Upper lobe of right lung (tissue), 1 donor: ENCODE measurements around the gene KATNAL1. TPM values are rescaled to one million over a fixed set of nuclear protein-coding genes. Genes with fewer than 3 reads are reported as not detected.

ENCODE experiments used
- ATAC-seq: fragments of 200-7000 bp; cut with Tn5 transposase; one replicate; pipeline ENCODE4 v1.9.1; 2020; ENCODE audit warnings: mild to moderate bottlenecking, moderate library complexity
- DNase-seq: peaks from one replicate; pipeline ENCODE4 v3.0.0-alpha.2; 2020
- H3K27ac ChIP-seq: fragments of 200-600 bp; one replicate; pipeline ENCODE4 v1.8.0; 2022
- H3K27me3 ChIP-seq: fragments of 200-600 bp; one replicate; pipeline ENCODE4 v1.8.0; 2022; ENCODE audit warnings: mild to moderate bottlenecking
- H3K36me3 ChIP-seq: fragments of 200-600 bp; one replicate; pipeline ENCODE4 v1.8.0; 2022
- H3K4me1 ChIP-seq: fragments of 200-600 bp; one replicate; pipeline ENCODE4 v1.8.0; 2022
- H3K4me3 ChIP-seq: fragments of 200-600 bp; one replicate; pipeline ENCODE4 v1.8.0; 2022; ENCODE audit warnings: mild to moderate bottlenecking
- H3K9me3 ChIP-seq: fragments of 200-600 bp; one replicate; pipeline ENCODE4 v1.8.0; 2022
- intact Hi-C: fragments of 100-400 bp; cut with DNase I; formaldehyde crosslinking; loops from one replicate; pipeline ENCODE4 v1.11.0; 2022
- total RNA-seq: library from RNA; stranded (reverse); fragmentation: NEBNext Ultra II Directional; extraction: Animal tissue kit (Norgen Biotek cat#: 25700); gene quantifications from one replicate; pipeline ENCODE4 v1.2.1, GENCODE V29; 2021
- TF ChIP-seq, protein P1 (sequence below): fragments of 200-600 bp; IDR thresholded peaks from one replicate; pipeline ENCODE4 v1.8.0; 2022; ENCODE audit warnings: antibody characterized with exemption
- donor health status: DM: no; HTN: yes; CAD: no; lungs with severe emphysema.

Gene KATNAL1
- total RNA-seq, 1 donor from 2014 or later, result 17.5 TPM

DNA sequence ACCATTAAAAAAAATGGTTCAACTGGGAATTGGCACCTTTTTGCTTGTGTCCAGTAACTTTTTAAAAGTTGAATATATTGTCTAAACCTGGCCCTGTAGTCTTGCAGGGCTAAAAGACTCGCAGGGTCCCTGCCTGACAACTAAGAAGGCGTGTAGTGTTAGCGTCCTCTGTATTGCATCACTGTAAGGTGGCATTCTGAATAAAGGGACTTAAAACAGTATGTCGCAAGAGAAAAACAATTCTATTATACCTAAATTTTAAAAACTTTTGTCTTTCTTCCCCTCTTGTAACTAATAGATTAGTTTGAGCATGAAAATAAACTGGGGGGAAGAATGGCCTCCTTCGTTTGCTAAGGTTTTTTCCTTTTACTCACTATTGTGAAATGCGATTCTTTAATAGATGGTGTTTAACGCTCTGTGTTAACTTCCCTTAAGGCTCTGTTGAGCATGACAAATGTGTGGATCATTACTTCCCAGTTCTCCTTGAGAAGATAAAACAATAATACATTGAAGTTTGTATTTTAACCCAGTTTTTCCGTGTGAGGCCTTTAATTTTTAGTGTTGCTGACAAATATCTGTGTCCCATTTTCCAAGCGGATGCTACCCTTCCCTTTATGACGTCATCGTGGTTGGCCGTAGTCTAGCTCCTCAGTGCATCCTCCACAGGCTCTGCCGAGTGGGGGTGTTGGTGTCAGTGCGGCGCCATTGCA, 134.6 kb downstream of the KATNAL1 start:
- ATAC-seq (no peak), DNase-seq (no peak)
- H3K9me3 ChIP-seq, result no peaks in the 10 kb centered on the region
- intact Hi-C loops, result no loop called here
- H3K36me3 ChIP-seq, result no peaks in the 10 kb centered on the region
- H3K4me1 ChIP-seq, result no peaks in the 10 kb centered on the region
- no peaks in the 10 kb centered on the region for H3K27me3 ChIP-seq
- TF ChIP-seq, protein P1, sequence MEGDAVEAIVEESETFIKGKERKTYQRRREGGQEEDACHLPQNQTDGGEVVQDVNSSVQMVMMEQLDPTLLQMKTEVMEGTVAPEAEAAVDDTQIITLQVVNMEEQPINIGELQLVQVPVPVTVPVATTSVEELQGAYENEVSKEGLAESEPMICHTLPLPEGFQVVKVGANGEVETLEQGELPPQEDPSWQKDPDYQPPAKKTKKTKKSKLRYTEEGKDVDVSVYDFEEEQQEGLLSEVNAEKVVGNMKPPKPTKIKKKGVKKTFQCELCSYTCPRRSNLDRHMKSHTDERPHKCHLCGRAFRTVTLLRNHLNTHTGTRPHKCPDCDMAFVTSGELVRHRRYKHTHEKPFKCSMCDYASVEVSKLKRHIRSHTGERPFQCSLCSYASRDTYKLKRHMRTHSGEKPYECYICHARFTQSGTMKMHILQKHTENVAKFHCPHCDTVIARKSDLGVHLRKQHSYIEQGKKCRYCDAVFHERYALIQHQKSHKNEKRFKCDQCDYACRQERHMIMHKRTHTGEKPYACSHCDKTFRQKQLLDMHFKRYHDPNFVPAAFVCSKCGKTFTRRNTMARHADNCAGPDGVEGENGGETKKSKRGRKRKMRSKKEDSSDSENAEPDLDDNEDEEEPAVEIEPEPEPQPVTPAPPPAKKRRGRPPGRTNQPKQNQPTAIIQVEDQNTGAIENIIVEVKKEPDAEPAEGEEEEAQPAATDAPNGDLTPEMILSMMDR, result no peak
- H3K4me3 ChIP-seq, result no peak overlapping the region
- H3K27ac ChIP-seq, result no peak overlapping the region

DNA sequence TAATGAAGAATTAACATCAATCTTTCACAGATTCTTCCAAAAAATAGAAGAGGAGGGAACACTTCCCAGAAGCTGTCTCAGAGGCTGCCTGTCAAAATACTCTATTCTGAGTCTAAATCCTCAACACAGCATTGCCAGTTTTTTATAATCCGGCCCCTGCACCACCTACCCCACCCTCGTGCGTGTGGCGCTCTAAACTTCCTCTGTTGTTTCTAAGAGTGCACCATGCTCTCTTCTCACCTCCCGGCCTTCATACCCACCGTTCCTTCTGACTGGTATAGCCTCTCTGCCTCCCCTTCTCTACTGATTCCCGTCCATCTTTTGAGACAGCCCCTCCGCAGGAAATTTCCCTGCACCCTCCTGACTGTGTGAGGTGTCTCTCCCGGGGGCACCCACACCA, 136.8 kb downstream of the KATNAL1 start:
- H3K4me3 ChIP-seq, result no peak overlapping the region
- DNase-seq (no peak), ATAC-seq (no peak)
- no peaks in the 10 kb centered on the region for H3K27me3 ChIP-seq
- TF ChIP-seq, protein P1, result no peak
- intact Hi-C loops, result no loop called here
- H3K9me3 ChIP-seq, result no peaks in the 10 kb centered on the region
- no peaks in the 10 kb centered on the region for H3K4me1 ChIP-seq
- H3K36me3 ChIP-seq, result no peaks in the 10 kb centered on the region
- H3K27ac ChIP-seq, result no peak overlapping the region

DNA sequence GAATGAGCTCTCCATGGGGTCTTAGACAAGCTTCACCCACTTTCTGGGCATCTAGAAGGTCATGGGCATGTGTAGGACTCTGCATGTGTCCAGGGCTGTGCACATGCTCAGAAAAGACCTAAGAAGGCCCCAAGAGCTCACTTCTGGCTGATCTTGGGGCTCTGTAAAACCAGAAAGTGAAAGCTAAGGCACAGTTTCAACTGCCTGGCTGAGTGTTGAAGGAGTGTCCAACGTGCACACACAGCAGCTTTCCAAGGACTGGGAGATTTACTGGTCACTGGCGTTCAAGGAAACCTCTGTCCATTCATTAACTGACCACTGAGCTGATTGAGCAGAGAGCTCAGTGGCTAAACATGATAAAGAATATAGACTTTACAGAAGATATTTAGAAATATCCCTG, 137.9 kb downstream of the KATNAL1 start:
- ATAC-seq, result no peak

DNA sequence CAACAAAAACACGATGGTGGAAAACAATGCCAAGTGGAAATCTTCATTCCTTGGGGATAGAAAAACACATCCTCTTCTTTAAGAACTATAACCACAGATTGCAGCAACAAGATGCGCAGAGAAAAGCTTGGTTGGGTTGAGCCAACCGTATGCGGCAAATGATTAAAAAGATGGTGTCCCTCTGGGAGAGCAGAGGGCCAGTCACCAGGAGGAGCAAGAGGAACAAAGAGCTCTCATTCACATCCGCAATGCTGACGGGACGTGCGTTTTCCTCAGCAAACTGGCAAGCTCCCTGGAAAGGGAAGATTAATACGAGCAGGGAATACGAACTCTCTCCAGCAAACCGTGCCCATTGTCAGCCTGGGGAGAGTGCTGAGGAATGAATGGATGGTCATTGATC, 141.6 kb downstream of the KATNAL1 start:
- intact Hi-C loops, result no loop called here
- no peak for ATAC-seq
- Histone ChIP-seq H3K4me3 (no peak overlapping the region), H3K9me3 (no peaks in the 10 kb centered on the region), H3K27ac (no peak overlapping the region), H3K27me3 (no peaks in the 10 kb centered on the region), H3K4me1 (no peaks in the 10 kb centered on the region), H3K36me3 (no peaks in the 10 kb centered on the region)
- DNase-seq, result no peak
- TF ChIP-seq, protein P1, result no peak

More for the DNA sequence above, 137.9 kb downstream of the KATNAL1 start:
- H3K36me3 ChIP-seq, result no peaks in the 10 kb centered on the region
- no peaks in the 10 kb centered on the region for H3K4me1 ChIP-seq
- intact Hi-C loops, result no loop called here
- H3K4me3 ChIP-seq, result no peak overlapping the region
- H3K27me3 ChIP-seq, result no peaks in the 10 kb centered on the region
- no peak overlapping the region for H3K27ac ChIP-seq
- no peak for DNase-seq
- TF ChIP-seq, protein P1, result no peak
- H3K9me3 ChIP-seq, result no peaks in the 10 kb centered on the region

DNA sequence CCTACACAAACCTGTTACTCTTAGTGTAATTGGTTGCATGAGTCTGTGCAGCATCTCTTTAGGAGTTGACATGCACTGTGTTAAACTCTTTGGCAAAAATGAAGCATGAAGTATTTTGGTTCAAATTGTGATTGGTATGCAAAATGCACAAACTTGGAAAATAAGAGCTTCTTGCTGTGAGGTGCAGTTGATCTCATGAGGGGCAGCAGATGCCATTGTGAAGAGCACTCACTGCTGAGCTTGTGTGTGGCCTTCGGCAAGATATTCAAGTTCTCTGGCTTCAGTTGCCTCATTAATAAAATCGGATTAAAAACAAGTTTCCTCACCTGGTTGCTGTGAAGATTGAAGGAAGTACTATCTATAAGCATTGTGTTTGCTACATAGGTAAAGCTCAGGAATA, 142.3 kb downstream of the KATNAL1 start:
- H3K4me3 ChIP-seq, result no peak overlapping the region
- no peak overlapping the region for H3K27ac ChIP-seq
- TF ChIP-seq, protein P1, result no peak
- H3K9me3 ChIP-seq, result no peaks in the 10 kb centered on the region
- no peaks in the 10 kb centered on the region for H3K27me3 ChIP-seq
- intact Hi-C loops, result no loop called here
- ATAC-seq (no peak), DNase-seq (no peak)
- no peaks in the 10 kb centered on the region for H3K36me3 ChIP-seq
- H3K4me1 ChIP-seq, result no peaks in the 10 kb centered on the region

DNA sequence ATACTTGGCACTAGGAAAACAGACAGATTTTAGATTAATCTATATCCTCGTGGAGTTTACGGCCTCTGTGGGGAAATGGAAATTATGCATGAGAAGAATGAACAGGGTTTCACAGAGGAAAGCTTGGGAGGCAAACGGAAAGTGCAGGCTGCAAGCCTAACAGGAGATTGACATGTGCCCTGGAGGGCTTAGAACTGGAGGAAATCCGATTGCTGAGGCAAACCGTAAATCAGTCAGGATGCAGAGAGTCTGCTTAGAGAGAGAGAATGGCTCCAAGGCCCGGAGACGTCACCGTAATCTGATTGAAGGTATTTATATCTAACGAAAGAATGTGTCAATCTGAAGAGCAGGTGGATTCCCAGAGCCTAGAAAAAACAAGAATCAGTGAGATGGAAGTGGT, 143.2 kb downstream of the KATNAL1 start:
- Histone ChIP-seq H3K36me3 (no peaks in the 10 kb centered on the region), H3K4me3 (no peak overlapping the region), H3K9me3 (no peaks in the 10 kb centered on the region), H3K27ac (no peak overlapping the region), H3K4me1 (no peaks in the 10 kb centered on the region), H3K27me3 (no peaks in the 10 kb centered on the region)
- DNase-seq (no peak), ATAC-seq (no peak)
- TF ChIP-seq, protein P1, result no peak
- intact Hi-C loops, result no loop called here
